GM23338 (cell line): ENCODE results near the gene RAI14. TPM values are rescaled to one million over a fixed set of nuclear protein-coding genes. Genes with fewer than 3 reads are reported as not detected.
A peak's percentile ranks its signal among the peaks of the same experiment; 100 is the strongest.

Source experiments
- ATAC-seq: fragments of 200-7000 bp; cut with Tn5 transposase; 3 replicates; pipeline ENCODE4 v1.9.1; 2020
- DNase-seq: peaks from one replicate; pipeline ENCODE4 v3.0.0-alpha.2; 2015; ENCODE audit warnings: low spot score
- H2AFZ ChIP-seq: fragments of 200-600 bp; sonication (generic); 2 replicates; pipeline ENCODE4 v1.8.0; 2016; ENCODE audit warnings: antibody characterized with exemption, mild to moderate bottlenecking, moderate library complexity
- H3F3A ChIP-seq: fragments of 200-600 bp; sonication (generic); replicated peaks from 2 replicates; pipeline ENCODE4 v1.8.0; 2017; ENCODE audit warnings: antibody characterized with exemption, mixed run types, low read depth
- H3K27ac ChIP-seq: fragments of 200-600 bp; sonication (generic); 2 replicates; pipeline ENCODE4 v1.6.1; 2016; ENCODE audit warnings: low read depth
- H3K27me3 ChIP-seq: fragments of 200-600 bp; sonication (generic); 2 replicates; pipeline ENCODE4 v1.8.0; 2016; ENCODE audit warnings: mild to moderate bottlenecking, mixed run types, moderate library complexity; ENCODE audit not compliant: insufficient read depth
- H3K36me3 ChIP-seq: fragments of 200-600 bp; sonication (generic); 2 replicates; pipeline ENCODE4 v1.8.0; 2016; ENCODE audit warnings: mild to moderate bottlenecking; ENCODE audit not compliant: insufficient read depth
- H3K4me1 ChIP-seq: fragments of 200-600 bp; sonication (generic); 2 replicates; pipeline ENCODE4 v1.8.0; 2016; ENCODE audit warnings: mild to moderate bottlenecking, moderate library complexity; ENCODE audit not compliant: insufficient read depth
- H3K4me2 ChIP-seq: fragments of 200-600 bp; sonication (generic); 2 replicates; pipeline ENCODE4 v1.7.1; 2017; ENCODE audit warnings: mixed run types
- H3K4me3 ChIP-seq: fragments of 200-600 bp; sonication (generic); 2 replicates; pipeline ENCODE4 v1.6.1; 2016; ENCODE audit warnings: mixed run types
- H3K79me2 ChIP-seq: fragments of 200-600 bp; sonication (generic); replicated peaks from 2 replicates; pipeline ENCODE4 v1.8.0; 2017; ENCODE audit warnings: mild to moderate bottlenecking; ENCODE audit not compliant: insufficient read depth
- H3K9me2 ChIP-seq: fragments of 200-600 bp; sonication (generic); 2 replicates; pipeline ENCODE4 v1.8.0; 2017; ENCODE audit not compliant: insufficient read depth
- H4K20me1 ChIP-seq: fragments of 200-600 bp; sonication (generic); replicated peaks from 2 replicates; pipeline ENCODE4 v1.8.0; 2017; ENCODE audit warnings: mild to moderate bottlenecking; ENCODE audit not compliant: insufficient read depth
- H3K27ac Mint-ChIP-seq: 2 replicates; pipeline ENCODE4 v1.8.0; 2020; ENCODE audit warnings: inconsistent platforms, mild to moderate bottlenecking, moderate library complexity, mixed read lengths
- H3K27me3 Mint-ChIP-seq: 3 replicates; pipeline ENCODE4 v1.8.0; 2022; ENCODE audit warnings: low read depth, mild to moderate bottlenecking, moderate library complexity, mixed read lengths, inconsistent platforms; ENCODE audit not compliant: insufficient read depth, poor library complexity
- H3K36me3 Mint-ChIP-seq: 3 replicates; pipeline ENCODE4 v1.8.0; 2021; ENCODE audit warnings: low read depth, mild to moderate bottlenecking, inconsistent platforms, moderate library complexity, mixed read lengths
- H3K4me1 Mint-ChIP-seq: 3 replicates; pipeline ENCODE4 v1.8.0; 2020; ENCODE audit warnings: mild to moderate bottlenecking, inconsistent platforms, mixed read lengths
- H3K4me3 Mint-ChIP-seq: 3 replicates; pipeline ENCODE4 v1.8.0; 2021; ENCODE audit warnings: moderate library complexity, mild to moderate bottlenecking, inconsistent platforms, mixed read lengths
- H3K9me3 Mint-ChIP-seq: 3 replicates; pipeline ENCODE4 v1.8.0; 2020; ENCODE audit warnings: moderate library complexity, mild to moderate bottlenecking, inconsistent platforms, mixed read lengths
- CREB1 ChIP-seq: fragments of 250-450 bp; sonication (Bioruptor Pico); IDR thresholded peaks from 2 replicates; pipeline ENCODE4 v1.5.0; 2020; ENCODE audit warnings: low read depth, mild to moderate bottlenecking, moderate library complexity
- ETS1 ChIP-seq: IDR thresholded peaks from 2 replicates; pipeline ENCODE4 v1.6.1; 2016; ENCODE audit warnings: antibody characterized with exemption
- EZH2 ChIP-seq: fragments of 200-600 bp; sonication (generic); IDR thresholded peaks from one replicate; pipeline ENCODE4 v1.8.0; 2017; ENCODE audit warnings: antibody characterized with exemption, mild to moderate bottlenecking, low read depth; ENCODE audit not compliant: unreplicated experiment
- JUNB ChIP-seq: IDR thresholded peaks from one replicate; pipeline ENCODE4 v1.6.1; 2016; ENCODE audit warnings: antibody characterized with exemption; ENCODE audit not compliant: unreplicated experiment
- NANOG ChIP-seq: IDR thresholded peaks from 2 replicates; pipeline ENCODE4 v1.6.1; 2016; ENCODE audit warnings: antibody characterized with exemption, borderline replicate concordance
- POLR2AphosphoS5 ChIP-seq: IDR thresholded peaks from 2 replicates; pipeline ENCODE4 v1.6.1; 2016; ENCODE audit warnings: antibody characterized with exemption, low read depth
- REST ChIP-seq: IDR thresholded peaks from one replicate; pipeline ENCODE4 v1.6.1; 2018; ENCODE audit warnings: antibody characterized with exemption; ENCODE audit not compliant: unreplicated experiment
- ZNF114 ChIP-seq: fragments of 250-450 bp; sonication (Bioruptor Pico); IDR thresholded peaks from 2 replicates; pipeline ENCODE4 v1.5.0; 2020; ENCODE audit warnings: mild to moderate bottlenecking, moderate library complexity
- ZNF331 ChIP-seq: fragments of 250-450 bp; sonication (Bioruptor Pico); IDR thresholded peaks from 2 replicates; pipeline ENCODE4 v1.5.0; 2020; ENCODE audit warnings: low read depth, mild to moderate bottlenecking, moderate library complexity
- ZNF462 ChIP-seq: fragments of 250-450 bp; sonication (Bioruptor Pico); IDR thresholded peaks from 2 replicates; pipeline ENCODE4 v1.5.0; 2020; ENCODE audit warnings: mild to moderate bottlenecking, moderate library complexity
- polyA plus RNA-seq: library from polyadenylated mRNA; unstranded; fragments of >200 nt; fragmentation: Nextera tagmentation; extraction: Ambion mirVana; gene quantifications from 2 replicates; pipeline ENCODE4 v1.2.1, GENCODE V29; 2016
- total RNA-seq: library from RNA; depleted of rRNA; stranded (reverse); fragments of >200 nt; shearing (Covaris generic); gene quantifications from 2 replicates; pipeline ENCODE4 v1.2.3, GENCODE V29; 2014

RAI14 gene
- total and polyA plus RNA-seq, 2 experiments from 2014 or later: 58.8 to 95.8 TPM

GRCh38 chr5:34717426-34718327 is 61.5 kb downstream of the RAI14 start:
- Histone ChIP-seq H3K9me2 (no peaks in the 10 kb centered on the region), H3K4me3 (peak overlapping the region; percentile 34), H3K79me2 (peaks cover 89% of the 10 kb centered on the region), H3K4me1 (peaks cover 59% of the 10 kb centered on the region), H3K36me3 (no peaks in the 10 kb centered on the region; the same call in 1 of the 2 replicates), H3K27ac (peak overlapping the region; percentile 85), H2AFZ (no peak overlapping the region), H3K27me3 (no peaks in the 10 kb centered on the region), H3F3A (no peaks in the 10 kb centered on the region), H3K4me2 (peak overlapping the region; percentile 67), H4K20me1 (0 out of 2 replicates have a peak, but pooled peaks cover 4% of the 10 kb centered on the region)
- H3K4me1 Mint-ChIP-seq: peaks cover 52% of the 10 kb centered on the region
- no peaks in the 10 kb centered on the region for H3K9me3 Mint-ChIP-seq
- H3K36me3 Mint-ChIP-seq: peaks cover 20% of the 10 kb centered on the region; the same call in 2 of the 3 replicates
- DNase-seq (peak; percentile 84), ATAC-seq (peak; percentile 80)
- peak overlapping the region; percentile 31; the same call in 1 of the 3 replicates for H3K4me3 Mint-ChIP-seq
- H3K27ac Mint-ChIP-seq: peak overlapping the region; percentile 85
- peak; percentile 77 for TF ChIP-seq ZNF462
- TF ChIP-seq EZH2: no peak
- no peaks in the 10 kb centered on the region for H3K27me3 Mint-ChIP-seq

- Histone ChIP-seq H3K4me2 (peak overlapping the region; percentile 67), H3K79me2 (peaks cover 88% of the 10 kb centered on the region)
- TF ChIP-seq POLR2AphosphoS5 (no peak), REST (no peak), NANOG (no peak), ZNF331 (no peak), EZH2 (no peak), ETS1 (no peak), ZNF114 (CRISPR knock-in tag) (no peak), CREB1 (CRISPR knock-in tag) (no peak), JUNB (no peak)
Measured at GRCh38 chr5:34718516-34718915, 62.4 kb downstream of the RAI14 start.

More at GRCh38 chr5:34718516-34718915, 62.4 kb downstream of the RAI14 start:
- Mint-ChIP-seq H3K9me3 (no peaks in the 10 kb centered on the region), H3K4me3 (peak overlapping the region; percentile 26), H3K36me3 (peaks cover 20% of the 10 kb centered on the region), H3K27me3 (no peaks in the 10 kb centered on the region), H3K27ac (peak overlapping the region; percentile 76), H3K4me1 (peaks cover 52% of the 10 kb centered on the region)
- H3K27me3 ChIP-seq: no peaks in the 10 kb centered on the region
- H3K27ac ChIP-seq: peak overlapping the region; percentile 85
- no peak overlapping the region for H2AFZ ChIP-seq
- H3K9me2 ChIP-seq: no peaks in the 10 kb centered on the region
- no peaks in the 10 kb centered on the region for H3F3A ChIP-seq
- no peaks in the 10 kb centered on the region for H4K20me1 ChIP-seq
- peak overlapping the region; percentile 34 for H3K4me3 ChIP-seq
- ATAC-seq: peak; percentile 59
- H3K36me3 ChIP-seq: no peaks in the 10 kb centered on the region
- peak; percentile 49 for DNase-seq
- H3K4me1 ChIP-seq: peaks cover 59% of the 10 kb centered on the region
